Activated CD8-positive, alpha-beta memory T cell treated with anti-CD3 and anti-CD28 coated beads, Interleukin-2, amount 10 ng/mL, durations not matched to agents 7 days and 5 days (primary cell): ENCODE measurements around the gene THRAP3. TPM values are rescaled to one million over a fixed set of nuclear protein-coding genes. Genes with fewer than 3 reads are reported as not detected.
"Not testable (repeated sequence)": the region's sequence is repeated elsewhere in the genome, so short reads cannot be mapped to it uniquely, and the experiment has no call there.

Experiments used
- ATAC-seq: fragments of 150-1000 bp; cut with Tn5 transposase; one replicate; pipeline ENCODE4 v1.10.0; 2021; ENCODE audit warnings: moderate library complexity
- CTCF ChIA-PET: fragments of 350-600 bp; sonication (Branson Sonifier 250); formaldehyde crosslinking; loops from one replicate; lab custom pipeline; 2021; ENCODE audit warnings: antibody characterized with exemption; lab: Charles Lee
- DNase-seq: peaks from one replicate; pipeline ENCODE4 v3.0.0-alpha.2; 2020
- H3K27ac Mint-ChIP-seq: one replicate; pipeline ENCODE4 v1.8.0; 2021; ENCODE audit warnings: mild to moderate bottlenecking, mixed read lengths
- H3K27me3 Mint-ChIP-seq: one replicate; pipeline ENCODE4 v1.8.0; 2021; ENCODE audit warnings: mixed read lengths
- H3K36me3 Mint-ChIP-seq: one replicate; pipeline ENCODE4 v1.8.0; 2021; ENCODE audit warnings: mild to moderate bottlenecking, mixed read lengths
- H3K4me1 Mint-ChIP-seq: one replicate; pipeline ENCODE4 v1.8.0; 2021; ENCODE audit warnings: mixed read lengths
- H3K4me3 Mint-ChIP-seq: one replicate; pipeline ENCODE4 v1.8.0; 2021; ENCODE audit warnings: mild to moderate bottlenecking, moderate library complexity, mixed read lengths
- H3K9me3 Mint-ChIP-seq: one replicate; pipeline ENCODE4 v1.8.0; 2022; ENCODE audit warnings: low read depth, mixed read lengths
- total RNA-seq, 2 experiments: library from RNA; stranded (reverse); gene quantifications; one replicate each; pipeline ENCODE4 v1.2.3, GENCODE V29; 2021

THRAP3 gene
- total RNA-seq, 2 experiments from 2014 or later = 129 to 166 TPM

DNA sequence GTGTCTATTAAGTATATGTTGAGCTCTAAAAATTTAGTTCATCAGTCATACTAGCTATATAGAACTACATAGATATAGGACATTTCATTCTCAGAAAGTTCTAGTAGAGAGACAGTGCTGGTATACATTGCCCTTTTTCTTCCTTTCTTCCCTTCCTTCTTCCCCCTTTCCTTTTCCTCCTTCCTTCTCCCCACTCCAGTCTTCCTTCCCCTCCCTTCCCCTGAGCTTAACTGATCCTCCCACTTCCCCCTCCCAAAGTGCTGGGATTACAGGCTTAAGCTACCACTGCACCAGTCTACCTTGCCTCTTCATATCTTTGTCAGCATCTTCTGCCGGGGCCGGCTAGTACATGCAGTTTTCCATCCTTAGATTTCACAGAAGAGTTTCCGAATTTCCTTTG lies 12.1 kb downstream of the THRAP3 start:
- Mint-ChIP-seq H3K27me3 (no peaks in the 10 kb centered on the region), H3K4me1 (peaks cover 26% of the 10 kb centered on the region), H3K4me3 (no peak overlapping the region), H3K27ac (no peak overlapping the region), H3K9me3 (no peaks in the 10 kb centered on the region), H3K36me3 (peaks cover 35% of the 10 kb centered on the region)
- no peak for ATAC-seq
- CTCF ChIA-PET = interaction anchor here (0.7 to 1.3 kb wide), 6 partner anchors 9 to 87 kb away, joined by 3 to 5 read pairs (median 3); partner anchors contain the start of genes THRAP3 and TRAPPC3
- no peak for DNase-seq

- Mint-ChIP-seq H3K4me1 (peaks cover 22% of the 10 kb centered on the region), H3K27ac (no peak overlapping the region), H3K27me3 (no peaks in the 10 kb centered on the region), H3K9me3 (no peaks in the 10 kb centered on the region), H3K4me3 (no peak overlapping the region), H3K36me3 (peaks cover 31% of the 10 kb centered on the region)
- ATAC-seq (no peak), DNase-seq (no peak)
- CTCF ChIA-PET = interaction anchor here (0.7 to 1.4 kb wide), 2 partner anchors 14 to 47 kb away, joined by 3 to 4 read pairs; partner anchors contain the start of gene THRAP3
These were observed 14.2 kb downstream of the THRAP3 start for GRCh38 chr1:36238433-36238832.

DNA sequence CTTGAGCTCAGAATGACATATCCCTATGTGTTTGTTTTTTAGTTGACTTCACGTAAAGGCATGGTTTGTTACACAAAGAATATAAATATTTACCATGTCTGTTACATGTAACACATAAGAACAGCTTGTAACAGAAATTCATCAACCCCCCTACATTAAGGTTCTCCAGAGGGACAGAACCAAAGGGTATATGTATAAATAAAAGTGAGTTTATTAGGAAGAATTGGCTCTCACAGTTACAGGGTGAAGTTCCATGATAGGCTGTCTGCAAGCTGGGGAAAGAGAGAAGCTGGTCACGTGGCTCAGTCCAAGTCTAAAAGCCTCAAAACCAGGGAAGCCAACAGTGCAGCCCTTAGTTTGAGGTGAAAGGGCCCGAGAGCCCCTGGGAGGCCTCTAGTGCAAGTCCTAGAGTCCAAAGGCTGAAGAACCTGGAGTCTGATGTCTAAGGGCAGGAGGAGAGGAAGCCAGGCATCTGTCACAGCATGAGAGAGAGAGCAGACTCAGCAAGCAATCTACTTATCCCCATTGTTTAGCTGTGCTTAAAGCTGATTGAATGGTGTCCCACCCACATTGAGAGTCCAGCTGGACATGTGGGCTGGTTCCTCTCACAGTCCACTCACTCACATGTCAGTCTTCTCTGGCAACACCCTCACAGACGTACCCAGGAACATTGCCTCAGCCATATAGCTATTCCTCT lies 15.8 kb downstream of the THRAP3 start:
- CTCF ChIA-PET = no interaction called here
- Mint-ChIP-seq H3K9me3 (no peaks in the 10 kb centered on the region), H3K27me3 (no peaks in the 10 kb centered on the region), H3K4me1 (peaks cover 18% of the 10 kb centered on the region), H3K4me3 (no peak overlapping the region), H3K27ac (peak overlapping the region; percentile 40), H3K36me3 (peaks cover 33% of the 10 kb centered on the region)
- DNase-seq = no peak
- no peak for ATAC-seq

DNA sequence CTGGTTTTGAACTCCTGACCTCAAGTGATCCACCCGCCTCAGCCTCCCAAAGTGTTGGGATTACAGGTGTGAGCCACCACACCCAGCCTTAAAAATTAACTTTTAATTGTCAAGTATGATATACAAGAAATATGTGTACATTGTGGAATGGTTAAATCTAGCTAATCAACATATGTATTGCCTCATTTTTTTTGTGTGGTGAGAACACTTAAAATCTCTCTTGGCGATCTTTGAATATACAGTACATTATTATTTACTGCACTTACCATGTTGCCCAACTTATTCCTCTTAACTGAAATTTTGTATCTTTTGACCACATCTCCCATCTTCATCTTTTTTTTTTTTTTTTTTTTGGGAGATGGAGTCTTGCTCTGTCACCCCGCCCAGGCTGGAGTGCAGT lies 23.3 kb downstream of the THRAP3 start:
- Mint-ChIP-seq H3K27ac (no peak overlapping the region), H3K4me1 (peaks cover 23% of the 10 kb centered on the region), H3K27me3 (no peaks in the 10 kb centered on the region), H3K9me3 (no peaks in the 10 kb centered on the region), H3K36me3 (peaks cover 29% of the 10 kb centered on the region), H3K4me3 (no peak overlapping the region)
- CTCF ChIA-PET = interaction anchor here (0.7 kb wide), 1 partner anchor 253 kb away, joined by 3 read pairs; no protein-coding TSS in a partner anchor
- DNase-seq = no peak
- no peak for ATAC-seq

- ATAC-seq = no peak
- no peaks in the 10 kb centered on the region for H3K9me3 Mint-ChIP-seq
- H3K4me1 Mint-ChIP-seq = peaks cover 28% of the 10 kb centered on the region
These were observed 24.1 kb downstream of the THRAP3 start for GRCh38 chr1:36248250-36248894.

GRCh38 chr1:36251794-36252481 lies 27.7 kb downstream of the THRAP3 start:
- H3K4me3 Mint-ChIP-seq = no peak overlapping the region
- H3K27ac Mint-ChIP-seq = no peak overlapping the region
- H3K27me3 Mint-ChIP-seq = no peaks in the 10 kb centered on the region
- ATAC-seq (no peak), DNase-seq (no peak)
- peaks cover 38% of the 10 kb centered on the region for H3K4me1 Mint-ChIP-seq
- CTCF ChIA-PET = interaction anchor here (1.0 kb wide), 1 partner anchor 29 kb away, joined by 3 read pairs; no protein-coding TSS in a partner anchor
- no peaks in the 10 kb centered on the region for H3K9me3 Mint-ChIP-seq
- H3K36me3 Mint-ChIP-seq = peaks cover 18% of the 10 kb centered on the region

More at GRCh38 chr1:36248250-36248894, 24.1 kb downstream of the THRAP3 start:
- CTCF ChIA-PET = interaction anchor here (0.7 kb wide), 1 partner anchor 252 kb away, joined by 3 read pairs; no protein-coding TSS in a partner anchor
- H3K36me3 Mint-ChIP-seq = peaks cover 29% of the 10 kb centered on the region
- H3K27ac Mint-ChIP-seq = no peak overlapping the region
- H3K27me3 Mint-ChIP-seq = no peaks in the 10 kb centered on the region
- DNase-seq = no peak
- H3K4me3 Mint-ChIP-seq = no peak overlapping the region

DNA sequence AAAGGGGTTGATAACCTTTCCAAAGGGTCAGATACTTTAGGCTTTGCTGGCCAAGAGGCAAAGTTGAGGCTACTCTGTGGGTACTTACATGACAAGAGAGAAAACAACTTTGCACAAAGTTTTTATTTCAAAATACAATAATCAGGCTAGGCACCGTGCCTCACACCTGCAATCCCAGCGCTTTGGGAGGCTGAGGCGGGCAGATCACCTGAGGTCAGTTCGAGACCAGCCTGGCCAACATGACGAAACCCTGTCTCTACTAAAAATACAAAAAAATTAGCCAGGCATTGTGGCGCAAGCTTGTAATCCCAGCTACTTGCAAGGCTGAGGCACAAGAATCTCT lies 28.2 kb downstream of the THRAP3 start:
- not testable (repeated sequence) for H3K27me3 Mint-ChIP-seq, H3K4me3 Mint-ChIP-seq, H3K27ac Mint-ChIP-seq, ATAC-seq, H3K9me3 Mint-ChIP-seq, DNase-seq
- Mint-ChIP-seq H3K4me1 (peaks cover 43% of the 10 kb centered on the region), H3K36me3 (peaks cover 20% of the 10 kb centered on the region)
- CTCF ChIA-PET = interaction anchor here (1.6 kb wide), 1 partner anchor 33 kb away, joined by 4 read pairs; no protein-coding TSS in a partner anchor

DNA sequence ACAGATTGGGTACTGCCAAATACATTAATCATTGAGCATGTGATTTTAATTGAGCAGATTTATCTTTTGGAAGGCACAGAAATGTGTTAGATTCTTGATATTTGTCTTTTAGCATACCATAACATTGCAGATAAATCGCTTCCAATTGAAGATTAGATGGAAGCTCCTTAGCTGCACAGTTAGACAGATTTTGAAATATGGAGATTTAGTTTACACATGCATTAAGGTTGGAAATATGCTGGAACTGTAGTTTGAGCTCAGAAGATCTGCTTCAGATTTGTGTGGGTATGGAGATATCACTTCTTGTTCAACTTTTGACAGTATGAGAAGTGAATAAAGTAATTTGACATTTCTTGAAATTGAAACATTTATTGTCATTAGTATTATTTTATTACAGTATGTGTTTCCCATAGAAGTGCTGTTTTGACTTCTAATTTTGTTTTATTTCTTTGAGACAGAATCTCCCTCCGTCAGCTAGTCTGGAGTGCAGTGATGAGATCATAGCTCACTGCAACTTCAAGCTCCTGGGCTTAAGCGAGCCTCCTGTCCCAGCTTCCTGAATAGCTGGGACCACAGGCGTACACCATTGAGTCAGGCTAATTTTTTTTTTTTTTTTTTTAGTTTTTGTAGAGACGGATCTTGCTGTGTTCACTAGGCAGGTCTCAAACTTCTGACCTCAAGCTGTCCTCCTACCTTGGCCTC lies 29.1 kb downstream of the THRAP3 start:
- Mint-ChIP-seq H3K36me3 (peaks cover 18% of the 10 kb centered on the region), H3K4me1 (peaks cover 40% of the 10 kb centered on the region)

GRCh38 chr1:36256558-36257374 lies 32.5 kb downstream of the THRAP3 start:
- no peak for DNase-seq
- CTCF ChIA-PET = no interaction called here
- Mint-ChIP-seq H3K36me3 (peaks cover 28% of the 10 kb centered on the region), H3K9me3 (no peaks in the 10 kb centered on the region), H3K27ac (no peak overlapping the region), H3K4me1 (peaks cover 27% of the 10 kb centered on the region), H3K4me3 (no peak overlapping the region), H3K27me3 (no peaks in the 10 kb centered on the region)
- no peak for ATAC-seq

More for the DNA sequence above, 29.1 kb downstream of the THRAP3 start:
- Mint-ChIP-seq H3K27me3 (no peaks in the 10 kb centered on the region), H3K9me3 (no peaks in the 10 kb centered on the region), H3K4me3 (no peak overlapping the region), H3K27ac (peak overlapping the region; percentile 56)
- no peak for ATAC-seq
- no peak for DNase-seq
- CTCF ChIA-PET = interaction anchor here (1.6 kb wide), 2 partner anchors 9 to 32 kb away, joined by 4 to 5 read pairs; no protein-coding TSS in a partner anchor

- Mint-ChIP-seq H3K4me1 (peaks cover 28% of the 10 kb centered on the region), H3K4me3 (no peak overlapping the region), H3K27ac (no peak overlapping the region), H3K9me3 (no peaks in the 10 kb centered on the region), H3K36me3 (peaks cover 31% of the 10 kb centered on the region), H3K27me3 (no peaks in the 10 kb centered on the region)
- CTCF ChIA-PET = no interaction called here
- ATAC-seq (no peak), DNase-seq (no peak)
These were observed 33.1 kb downstream of the THRAP3 start for GRCh38 chr1:36257375-36257767.

DNA sequence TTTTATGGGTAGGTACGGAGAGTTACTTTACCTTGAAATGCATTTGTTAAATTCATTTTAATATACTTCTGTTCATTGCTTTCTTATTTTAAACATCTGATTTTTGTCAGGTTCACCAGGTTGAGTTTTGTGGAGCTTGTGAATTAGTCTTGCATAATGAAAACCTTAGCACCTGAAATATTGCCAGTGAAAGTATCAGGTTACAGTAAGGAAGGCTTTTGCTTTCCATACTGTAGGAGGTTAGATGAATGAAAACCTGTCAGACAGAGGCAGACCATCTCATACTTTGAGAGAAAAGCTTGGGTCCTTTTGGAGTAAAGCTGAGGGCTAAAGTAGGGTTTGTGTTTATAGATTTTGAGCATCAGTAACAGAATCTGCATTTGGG lies 34.7 kb downstream of the THRAP3 start:
- H3K4me3 Mint-ChIP-seq = no peak overlapping the region
- ATAC-seq = no peak
- no peaks in the 10 kb centered on the region for H3K9me3 Mint-ChIP-seq
- H3K27me3 Mint-ChIP-seq = no peaks in the 10 kb centered on the region
- no peak for DNase-seq
- H3K36me3 Mint-ChIP-seq = peaks cover 32% of the 10 kb centered on the region
- peaks cover 18% of the 10 kb centered on the region for H3K4me1 Mint-ChIP-seq
- no peak overlapping the region for H3K27ac Mint-ChIP-seq
- CTCF ChIA-PET = interaction anchor here (1.2 kb wide), 1 partner anchor 109 kb away, joined by 3 read pairs; no protein-coding TSS in a partner anchor

- H3K4me3 Mint-ChIP-seq = no peak overlapping the region
- DNase-seq = no peak
- H3K27ac Mint-ChIP-seq = no peak overlapping the region
- H3K4me1 Mint-ChIP-seq = peaks cover 7% of the 10 kb centered on the region
- no peaks in the 10 kb centered on the region for H3K27me3 Mint-ChIP-seq
- no peak for ATAC-seq
- no peaks in the 10 kb centered on the region for H3K9me3 Mint-ChIP-seq
- H3K36me3 Mint-ChIP-seq = peaks cover 29% of the 10 kb centered on the region
- CTCF ChIA-PET = interaction anchor here (0.6 to 2.2 kb wide), 3 partner anchors 85 to 120 kb away, joined by 3 to 7 read pairs (median 4); partner anchors contain the start of gene TRAPPC3
These were observed 44.7 kb downstream of the THRAP3 start for GRCh38 chr1:36268981-36269380.
